Measurements from ENCODE around the gene TCOF1.

- TF ChIP-seq GATA2 (IDR thresholded peaks at IDR 0.05; ENCODE audit: low read depth, low read length): no peak
- TF ChIP-seq GATA3 (IDR thresholded peaks at IDR 0.05; ENCODE audit: low read depth, low read length): no peak
Measured at GRCh38 chr5:150448952-150449516, 91.5 kb downstream of the TCOF1 start.
